Mesenchymal stem cell (in vitro differentiated cells and primary cell): ENCODE measurements around the gene LENG9.

ENCODE experiments used
- DNase-seq: peaks from one replicate; pipeline ENCODE4 v3.0.0-alpha.2; 2013
- H2AFZ ChIP-seq: one replicate; pipeline ENCODE4 v1.6.1; 2013; ENCODE audit warnings: low read depth, mild to moderate bottlenecking, control low read depth, inconsistent platforms, low read length, moderate library complexity
- H2AK5ac ChIP-seq: 2 replicates; pipeline ENCODE4 v1.6.1; 2013; ENCODE audit warnings: low read length, moderate library complexity, mild to moderate bottlenecking, inconsistent platforms; ENCODE audit not compliant: severe bottlenecking
- H2BK120ac ChIP-seq: one replicate; pipeline ENCODE4 v1.6.1; 2013; ENCODE audit warnings: low read depth, mild to moderate bottlenecking, inconsistent platforms, low read length, moderate library complexity
- H2BK12ac ChIP-seq, 2 experiments: one replicate each; pipeline ENCODE4 v1.6.1; 2013; ENCODE audit warnings: inconsistent platforms in 2 of 2, low read length in 2 of 2, mild to moderate bottlenecking in 2 of 2, moderate library complexity in 2 of 2, control low read depth in 1 of 2
- H2BK15ac ChIP-seq: one replicate; pipeline ENCODE4 v1.6.1; 2013; ENCODE audit warnings: mild to moderate bottlenecking, low read depth, inconsistent platforms; ENCODE audit not compliant: poor library complexity, severe bottlenecking
- H2BK5ac ChIP-seq: 2 replicates; pipeline ENCODE4 v1.6.1; 2013; ENCODE audit warnings: low read depth, mild to moderate bottlenecking, low read length, control low read depth, inconsistent platforms; ENCODE audit not compliant: poor library complexity, severe bottlenecking
- H3K14ac ChIP-seq, 2 experiments: one replicate each; pipeline ENCODE4 v1.6.1; 2013; ENCODE audit warnings: inconsistent platforms in 2 of 2, low read length in 2 of 2, control low read depth in 1 of 2, mild to moderate bottlenecking in 1 of 2, moderate library complexity in 1 of 2
- H3K18ac ChIP-seq, 2 experiments: one replicate each; pipeline ENCODE4 v1.6.1; 2013; ENCODE audit warnings: inconsistent platforms in 2 of 2, low read length in 2 of 2, control low read depth in 1 of 2, low read depth in 1 of 2, mild to moderate bottlenecking in 1 of 2
- H3K23ac ChIP-seq, 2 experiments: one replicate each; pipeline ENCODE4 v1.6.1; 2013; ENCODE audit warnings: inconsistent platforms in 2 of 2, low read length in 2 of 2, mild to moderate bottlenecking in 2 of 2, moderate library complexity in 2 of 2, control low read depth in 1 of 2
- H3K27ac ChIP-seq: 2 replicates; pipeline ENCODE4 v1.5.1; 2013; ENCODE audit warnings: mild to moderate bottlenecking, moderate library complexity, low read length, control low read depth, inconsistent platforms; ENCODE audit not compliant: poor library complexity, severe bottlenecking
- H3K27me3 ChIP-seq, 2 experiments: 2 replicates each; pipeline versions ENCODE4 v1.6.1 to v1.7.0; 2013; ENCODE audit warnings: low read length in 2 of 2, mild to moderate bottlenecking in 2 of 2, moderate library complexity in 2 of 2, control low read depth in 1 of 2, inconsistent platforms in 1 of 2; ENCODE audit not compliant: control insufficient read depth in 1 of 2, insufficient read depth in 1 of 2
- H3K36me3 ChIP-seq, 2 experiments: 2 replicates each; pipeline versions ENCODE4 v1.6.1 to v1.7.0; 2013; ENCODE audit warnings: low read length in 2 of 2, control low read depth in 1 of 2, inconsistent platforms in 1 of 2, low read depth in 1 of 2, mild to moderate bottlenecking in 1 of 2; ENCODE audit not compliant: insufficient read depth in 2 of 2, control insufficient read depth in 1 of 2
- H3K4ac ChIP-seq, 2 experiments: one replicate each; pipeline ENCODE4 v1.6.1; 2013; ENCODE audit warnings: inconsistent platforms in 2 of 2, low read length in 2 of 2, mild to moderate bottlenecking in 2 of 2, moderate library complexity in 2 of 2, control low read depth in 1 of 2, low read depth in 1 of 2
- H3K4me1 ChIP-seq: 2 replicates; pipeline ENCODE4 v1.6.1; 2013; ENCODE audit warnings: low read depth, low read length, control low read depth; ENCODE audit not compliant: control insufficient read depth, insufficient read depth
- H3K4me2 ChIP-seq: 2 replicates; pipeline ENCODE4 v1.6.1; 2013; ENCODE audit warnings: low read length, mild to moderate bottlenecking, inconsistent platforms; ENCODE audit not compliant: poor library complexity, severe bottlenecking
- H3K4me3 ChIP-seq, 2 experiments: 2 replicates each; pipeline versions ENCODE4 v1.5.1 to v1.7.0; 2013; ENCODE audit warnings: low read length in 2 of 2, mild to moderate bottlenecking in 2 of 2, control low read depth in 1 of 2, low read depth in 1 of 2; ENCODE audit not compliant: insufficient read depth in 1 of 2
- H3K79me1 ChIP-seq: replicated peaks from 2 replicates; pipeline ENCODE4 v1.6.1; 2013; ENCODE audit warnings: mild to moderate bottlenecking, control low read depth, low read length, inconsistent platforms; ENCODE audit not compliant: poor library complexity, severe bottlenecking
- H3K9ac ChIP-seq: 2 replicates; pipeline ENCODE4 v1.7.0; 2013; ENCODE audit warnings: mild to moderate bottlenecking, low read length, moderate library complexity
- H3K9me3 ChIP-seq: 2 replicates; pipeline ENCODE4 v1.7.0; 2013; ENCODE audit warnings: mild to moderate bottlenecking, low read length; ENCODE audit not compliant: control insufficient read depth
- H4K8ac ChIP-seq: one replicate; pipeline ENCODE4 v1.6.1; 2013; ENCODE audit warnings: inconsistent platforms, mild to moderate bottlenecking, low read length, moderate library complexity
- H4K91ac ChIP-seq: one replicate; pipeline ENCODE4 v1.6.1; 2013; ENCODE audit warnings: mild to moderate bottlenecking, low read length, inconsistent platforms
- WGBS: methylation state at CpG from one replicate; pipeline ENCODE4 v1.1.7; 2013; ENCODE audit warnings: mixed read lengths; 5-methylcytosine and 5-hydroxymethylcytosine counted together

The LENG9 gene

DNA sequence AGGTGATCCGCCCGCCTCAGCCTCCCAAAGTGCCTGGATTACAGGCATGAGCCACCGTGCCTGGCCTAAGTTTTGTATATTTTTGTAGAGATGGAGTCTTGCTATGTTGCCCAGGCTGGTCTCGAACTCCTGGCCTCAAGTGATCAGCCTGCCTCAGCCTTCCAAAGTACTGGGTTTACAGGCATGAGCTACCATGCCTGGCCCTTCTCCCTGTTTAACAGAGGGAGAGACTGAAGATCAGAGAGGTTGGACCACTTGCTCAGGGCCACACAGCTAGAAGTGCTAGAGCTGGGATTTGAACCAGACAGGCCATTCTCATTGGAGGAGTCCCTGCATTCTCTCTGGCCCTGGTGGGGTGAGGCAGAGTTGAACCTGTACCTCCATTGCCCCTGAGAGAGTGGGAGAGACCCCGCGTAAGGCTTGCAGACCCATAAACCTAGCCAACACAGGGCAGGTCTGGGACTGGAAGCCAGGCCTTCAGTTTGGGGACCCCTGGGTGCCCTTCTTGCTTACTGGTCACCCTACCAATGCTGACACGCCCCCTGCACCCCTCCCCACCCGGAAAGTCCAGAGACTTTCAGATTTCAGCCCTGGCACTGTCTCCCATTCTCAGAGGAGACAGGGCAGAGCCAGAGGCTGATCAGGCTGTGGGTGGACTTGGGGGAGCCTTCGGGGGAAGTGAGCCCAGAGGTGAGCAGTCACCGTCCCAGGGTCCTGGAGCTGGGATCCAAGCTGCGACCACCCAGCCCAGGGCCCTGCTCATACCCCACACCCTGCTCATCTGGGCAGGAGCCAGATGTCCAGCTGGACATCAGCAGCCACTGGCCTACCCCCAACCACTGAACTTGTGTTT, 35.0 kb downstream of the LENG9 start:
- H2BK12ac ChIP-seq = no peak overlapping the region
- H3K23ac ChIP-seq = no peak overlapping the region
- no peak overlapping the region for H3K4ac ChIP-seq
- H2BK120ac ChIP-seq = no peak overlapping the region
- H3K9ac ChIP-seq = no peak overlapping the region
- H3K4me3 ChIP-seq = no peak overlapping the region
- WGBS = 100% methylated on average over 9 of the region's 11 CpGs
- H4K91ac ChIP-seq = no peak overlapping the region
- no peak overlapping the region for H2AK5ac ChIP-seq
- H3K27ac ChIP-seq = no peak overlapping the region
- no peak overlapping the region for H4K8ac ChIP-seq
- DNase-seq = no peak
- no peaks in the 10 kb centered on the region for H3K79me1 ChIP-seq
- H3K27me3 ChIP-seq = peaks cover 19 to 38% of the 10 kb centered on the region in 2 experiments
- H3K4me2 ChIP-seq = no peak overlapping the region
- H3K9me3 ChIP-seq = no peaks in the 10 kb centered on the region
- peaks cover 22% of the 10 kb centered on the region for H3K4me1 ChIP-seq
- H2AFZ ChIP-seq = no peak overlapping the region
- H2BK15ac ChIP-seq = no peak overlapping the region
- H3K14ac ChIP-seq = no peak overlapping the region
- no peak overlapping the region for H2BK5ac ChIP-seq
- no peak overlapping the region for H3K18ac ChIP-seq
- H3K36me3 ChIP-seq = no peaks in the 10 kb centered on the region

DNA sequence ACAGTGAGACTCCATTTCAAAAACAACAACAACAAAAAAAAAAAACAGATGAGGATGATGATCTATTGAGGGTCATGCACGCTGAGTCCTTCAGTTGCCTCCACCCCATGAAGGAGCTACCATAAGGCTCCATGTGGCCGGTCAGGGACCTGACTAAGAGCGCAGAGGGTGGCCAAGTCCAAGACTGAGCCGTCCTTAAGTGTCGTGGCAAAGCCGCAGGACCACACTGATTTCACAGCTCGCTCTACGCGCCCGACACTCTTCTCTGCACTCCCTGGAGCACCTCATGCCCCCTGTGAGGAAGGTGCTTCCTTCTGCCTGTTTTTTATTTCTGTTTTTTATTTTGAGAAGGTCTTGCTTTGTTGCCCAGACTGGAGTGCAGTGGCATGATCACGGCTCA, 36.0 kb downstream of the LENG9 start:
- Histone ChIP-seq H2BK120ac (no peak overlapping the region), H4K91ac (no peak overlapping the region), H3K18ac (no peak overlapping the region), H3K4ac (no peak overlapping the region), H3K23ac (no peak overlapping the region), H2BK5ac (no peak overlapping the region), H3K27ac (no peak overlapping the region), H3K14ac (no peak overlapping the region), H2AK5ac (no peak overlapping the region), H3K79me1 (no peaks in the 10 kb centered on the region), H2BK12ac (no peak overlapping the region), H2BK15ac (no peak overlapping the region), H3K27me3 (peaks cover 19 to 41% of the 10 kb centered on the region in 2 experiments), H3K9ac (no peak overlapping the region), H3K36me3 (no peaks in the 10 kb centered on the region), H3K4me2 (no peak overlapping the region), H3K4me1 (peaks cover 22% of the 10 kb centered on the region), H3K4me3 (no peak overlapping the region), H3K9me3 (no peaks in the 10 kb centered on the region), H4K8ac (no peak overlapping the region), H2AFZ (no peak overlapping the region)
- 94% methylated on average over 11 of the region's 11 CpGs for WGBS
- DNase-seq = no peak

DNA sequence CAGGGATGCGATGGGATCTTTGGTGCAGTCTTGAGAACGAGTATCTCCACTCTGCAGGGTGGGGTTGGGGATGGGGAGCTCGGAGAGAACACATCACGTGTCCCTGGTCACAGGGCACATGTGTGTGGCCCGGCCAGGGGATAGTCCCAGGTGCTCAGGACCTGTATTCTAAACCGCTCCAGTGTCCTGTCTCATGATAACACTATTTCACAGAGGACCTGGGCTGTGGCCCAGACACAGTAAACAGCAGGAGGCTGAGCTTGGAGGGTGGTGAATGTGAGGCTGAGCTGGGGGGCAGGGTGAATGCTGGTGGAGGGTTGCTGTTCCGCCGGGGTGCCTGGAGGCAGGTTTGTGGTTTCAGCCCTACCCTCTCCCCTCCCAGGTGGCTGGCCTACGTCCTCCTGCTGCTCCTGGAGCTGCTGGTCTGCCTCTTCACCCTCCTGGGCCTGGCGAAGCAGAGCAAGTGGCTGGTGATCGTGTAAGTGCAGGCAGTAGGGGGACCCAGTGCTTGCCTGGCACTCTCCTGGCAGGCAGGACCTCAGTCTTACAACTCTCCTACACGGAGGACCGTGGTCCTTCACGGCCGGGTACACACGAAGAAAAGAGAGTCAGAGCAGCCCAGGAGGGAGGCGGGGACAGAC, 37.2 kb downstream of the LENG9 start:
- no peaks in the 10 kb centered on the region for H3K36me3 ChIP-seq
- H3K9me3 ChIP-seq = no peaks in the 10 kb centered on the region
- H4K8ac ChIP-seq = no peak overlapping the region
- no peak overlapping the region for H3K18ac ChIP-seq
- H2BK12ac ChIP-seq = no peak overlapping the region
- peak overlapping the region in 1 of 2 experiments; percentile 76 for H3K14ac ChIP-seq
- H2BK5ac ChIP-seq = no peak overlapping the region
- H2AK5ac ChIP-seq = no peak overlapping the region
- H3K27ac ChIP-seq = no peak overlapping the region
- WGBS = 72% methylated on average over 14 of the region's 17 CpGs
- no peak overlapping the region for H3K4ac ChIP-seq
- peak overlapping the region in 1 of 2 experiments; percentile 75 for H3K23ac ChIP-seq
- no peak overlapping the region for H2BK120ac ChIP-seq
- H3K27me3 ChIP-seq = peaks cover 25 to 49% of the 10 kb centered on the region in 2 experiments
- H2AFZ ChIP-seq = peak overlapping the region; percentile 1
- DNase-seq = no peak
- H3K9ac ChIP-seq = no peak overlapping the region
- H3K4me2 ChIP-seq = no peak overlapping the region
- H3K4me1 ChIP-seq = peaks cover 16% of the 10 kb centered on the region
- no peak overlapping the region for H2BK15ac ChIP-seq
- no peak overlapping the region for H3K4me3 ChIP-seq
- peak overlapping the region; percentile 67 for H4K91ac ChIP-seq
- H3K79me1 ChIP-seq = no peaks in the 10 kb centered on the region

DNA sequence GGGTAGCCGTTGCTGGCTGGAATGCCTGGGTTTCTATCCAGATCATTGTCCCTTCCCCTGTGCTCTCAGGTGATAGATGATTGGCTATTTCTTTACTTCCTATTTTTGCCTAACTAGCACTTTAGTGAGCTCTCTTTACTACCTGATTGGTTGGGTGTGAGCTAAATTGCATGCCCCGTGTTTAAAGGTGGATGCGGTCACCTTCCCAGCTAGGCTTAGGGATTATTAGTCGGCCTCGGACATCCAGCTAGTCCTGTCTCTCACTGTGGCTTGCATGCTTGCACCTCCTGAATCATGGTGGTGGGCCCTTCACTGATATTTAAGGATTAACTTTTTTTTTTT, 38.2 kb downstream of the LENG9 start:
- Histone ChIP-seq H3K27ac (no peak overlapping the region), H4K8ac (no peak overlapping the region), H3K79me1 (no peaks in the 10 kb centered on the region), H2BK120ac (no peak overlapping the region), H3K4me3 (no peak overlapping the region), H2AFZ (no peak overlapping the region), H3K4ac (no peak overlapping the region), H2BK12ac (no peak overlapping the region), H3K27me3 (peaks cover 32 to 57% of the 10 kb centered on the region in 2 experiments), H3K9me3 (no peaks in the 10 kb centered on the region), H3K14ac (no peak overlapping the region), H3K23ac (no peak overlapping the region), H3K4me1 (peaks cover 12% of the 10 kb centered on the region), H4K91ac (no peak overlapping the region), H3K4me2 (no peak overlapping the region), H2BK15ac (no peak overlapping the region), H3K18ac (no peak overlapping the region), H3K9ac (no peak overlapping the region), H2AK5ac (no peak overlapping the region), H2BK5ac (no peak overlapping the region), H3K36me3 (no peaks in the 10 kb centered on the region)
- 87% methylated on average over 5 of the region's 5 CpGs for WGBS
- DNase-seq = no peak
